SK-N-SH (cell line): Measurements from ENCODE around the gene MYORG. TPM values are rescaled to one million over a fixed set of nuclear protein-coding genes. Genes with fewer than 3 reads are reported as not detected.

Source experiments
- CTCF ChIA-PET: fragments of 300-600, 350-600 bp; formaldehyde crosslinking; extraction: SDS; loops from one replicate; lab custom pipeline; 2021; lab: Yijun Ruan, JAX
- POLR2A ChIA-PET: fragments of 350-600 bp; sonication (Branson Sonifier 250); formaldehyde crosslinking; extraction: SDS; loops from one replicate; lab custom pipeline; 2020; ENCODE audit warnings: antibody characterized with exemption, inconsistent platforms; lab: Yijun Ruan, JAX
- DNase-seq: peaks from one replicate; pipeline ENCODE4 v3.0.0; 2012
- H2AFZ ChIP-seq: fragments of 200-600 bp; sonication (generic); 2 replicates; pipeline ENCODE4 v1.8.1; 2016; ENCODE audit warnings: antibody characterized with exemption, mild to moderate bottlenecking, low read depth
- H3F3A ChIP-seq: fragments of 200-600 bp; sonication (generic); replicated peaks from 2 replicates; pipeline ENCODE3; 2016; ENCODE audit warnings: antibody characterized with exemption, mild to moderate bottlenecking; ENCODE audit not compliant: insufficient read depth
- H3K27ac ChIP-seq, 2 experiments: fragments of 200-500 bp in 1 of 2; fragments of 200-600 bp in 1 of 2; sonication (Bioruptor generic) in 1 of 2; sonication (generic), shearing (Covaris generic) in 1 of 2; 2 replicates each; pipeline versions ENCODE4 v1.5.1 to v1.6.1; 2014 to 2016; ENCODE audit warnings: low read depth in 2 of 2, inconsistent platforms in 1 of 2, low read length in 1 of 2, mild to moderate bottlenecking in 1 of 2, mixed read lengths in 1 of 2
- H3K27me3 ChIP-seq: fragments of 200-600 bp; sonication (generic), shearing (Covaris generic); 2 replicates; pipeline ENCODE4 v1.6.1; 2016; ENCODE audit warnings: mixed run types; ENCODE audit not compliant: insufficient read depth
- H3K36me3 ChIP-seq, 2 experiments: fragments of 200-500 bp in 1 of 2; fragments of 200-600 bp in 1 of 2; sonication (Bioruptor generic) in 1 of 2; sonication (generic) in 1 of 2; replicated peaks in 1 of 2; 2 replicates each; pipeline versions ENCODE3 to v1.5.1; 2014 to 2016; ENCODE audit warnings: low read length in 1 of 2, mild to moderate bottlenecking in 1 of 2; ENCODE audit not compliant: insufficient read depth in 2 of 2, control insufficient read depth in 1 of 2
- H3K4me1 ChIP-seq, 2 experiments: fragments of 200-500 bp in 1 of 2; fragments of 200-600 bp in 1 of 2; sonication (Bioruptor generic) in 1 of 2; sonication (generic), shearing (Covaris generic) in 1 of 2; 2 replicates each; pipeline versions ENCODE4 v1.5.1 to v1.6.1; 2014 to 2016; ENCODE audit warnings: low read depth in 1 of 2, low read length in 1 of 2, mixed run types in 1 of 2; ENCODE audit not compliant: insufficient read depth in 2 of 2, control insufficient read depth in 1 of 2
- H3K4me2 ChIP-seq: fragments of 200-600 bp; sonication (generic), shearing (Covaris generic); 2 replicates; pipeline ENCODE4 v1.6.1; 2017; ENCODE audit warnings: mixed run types
- H3K4me3 ChIP-seq, 2 experiments: fragments of 200-500 bp in 1 of 2; fragments of 200-600 bp in 1 of 2; sonication (Bioruptor generic) in 1 of 2; sonication (generic), shearing (Covaris generic) in 1 of 2; 2 replicates each; pipeline versions ENCODE4 v1.5.1 to v1.8.1; 2014 to 2016; ENCODE audit warnings: low read depth in 2 of 2, inconsistent platforms in 1 of 2, low read length in 1 of 2, mild to moderate bottlenecking in 1 of 2, mixed read lengths in 1 of 2, moderate library complexity in 1 of 2
- H3K79me2 ChIP-seq: fragments of 200-600 bp; sonication (generic); 2 replicates; pipeline ENCODE4 v1.8.1; 2017; ENCODE audit warnings: mild to moderate bottlenecking; ENCODE audit not compliant: insufficient read depth
- H3K9ac ChIP-seq: fragments of 200-600 bp; sonication (generic); 2 replicates; pipeline ENCODE4 v1.6.1; 2017; ENCODE audit warnings: mixed run types
- H3K9me2 ChIP-seq: fragments of 200-600 bp; sonication (generic); 2 replicates; pipeline ENCODE4 v1.6.1; 2017; ENCODE audit warnings: mixed run types
- H3K9me3 ChIP-seq: fragments of 200-600 bp; sonication (generic); 2 replicates; pipeline ENCODE4 v1.6.1; 2017; ENCODE audit warnings: mixed run types, mild to moderate bottlenecking, moderate library complexity
- H4K20me1 ChIP-seq: fragments of 200-600 bp; sonication (generic); 2 replicates; pipeline ENCODE4 v1.6.1; 2017; ENCODE audit warnings: mild to moderate bottlenecking, mixed run types; ENCODE audit not compliant: insufficient read depth
- CHD2 ChIP-seq: fragments of 150-350 bp; IDR thresholded peaks from 2 replicates; pipeline ENCODE4 v1.6.1; 2018; ENCODE audit warnings: low read length; ENCODE audit not compliant: partially characterized antibody
- EZH2phosphoT487 ChIP-seq: fragments of 200-600 bp; sonication (generic); IDR thresholded peaks from 2 replicates; pipeline ENCODE4 v1.6.1; 2017; ENCODE audit warnings: low read depth, mixed run types, mild to moderate bottlenecking, antibody characterized with exemption, moderate library complexity, borderline replicate concordance
- FOSL2 ChIP-seq: IDR thresholded peaks from 2 replicates; pipeline ENCODE4 v1.4.0; 2012; ENCODE audit warnings: low read depth, mild to moderate bottlenecking, moderate library complexity, borderline replicate concordance
- FOXJ3 ChIP-seq: sonication (generic); formaldehyde crosslinking; IDR thresholded peaks from 2 replicates; pipeline ENCODE4 v1.5.1; 2020; ENCODE audit warnings: mild to moderate bottlenecking, missing genetic modification reagents
- FOXM1 ChIP-seq: IDR thresholded peaks from 2 replicates; pipeline ENCODE4 v1.4.0; 2012; ENCODE audit warnings: low read depth, mild to moderate bottlenecking
- JUND ChIP-seq: IDR thresholded peaks from 2 replicates; pipeline ENCODE4 v1.4.0; 2012
- MAX ChIP-seq: IDR thresholded peaks from 2 replicates; pipeline ENCODE4 v1.4.0; 2012; ENCODE audit warnings: low read depth
- MEF2A ChIP-seq: IDR thresholded peaks from 2 replicates; pipeline ENCODE4 v1.4.0; 2012; ENCODE audit warnings: low read depth, borderline replicate concordance
- NFIC ChIP-seq: IDR thresholded peaks from 2 replicates; pipeline ENCODE4 v1.4.0; 2012; ENCODE audit warnings: borderline replicate concordance
- POLR2AphosphoS5 ChIP-seq: IDR thresholded peaks from 2 replicates; pipeline ENCODE4 v1.6.1; 2012; ENCODE audit warnings: low read depth, low read length
- RAD21 ChIP-seq: IDR thresholded peaks from 2 replicates; pipeline ENCODE4 v1.6.1; 2012; ENCODE audit warnings: mild to moderate bottlenecking, low read length
- RCOR1 ChIP-seq: fragments of 150-350 bp; IDR thresholded peaks from 2 replicates; pipeline ENCODE4 v1.6.1; 2017; ENCODE audit warnings: antibody characterized with exemption, low read length
- RFX5 ChIP-seq: IDR thresholded peaks from 2 replicates; pipeline ENCODE4 v1.6.1; 2012; ENCODE audit warnings: mild to moderate bottlenecking, improper control_type of control experiment, low read length
- RXRA ChIP-seq: IDR thresholded peaks from 2 replicates; pipeline ENCODE4 v1.4.0; 2012; ENCODE audit warnings: low read depth, mild to moderate bottlenecking, borderline replicate concordance
- SIN3A ChIP-seq: IDR thresholded peaks from 2 replicates; pipeline ENCODE4 v1.6.1; 2012; ENCODE audit warnings: low read depth, mild to moderate bottlenecking, low read length, moderate library complexity, borderline replicate concordance
- SMC3 ChIP-seq: IDR thresholded peaks from 2 replicates; pipeline ENCODE4 v1.6.1; 2012; ENCODE audit warnings: low read depth, low read length, improper control_type of control experiment
- TCF12 ChIP-seq: IDR thresholded peaks from 2 replicates; pipeline ENCODE4 v1.4.0; 2012
- TEAD4 ChIP-seq: IDR thresholded peaks from 2 replicates; pipeline ENCODE4 v1.4.0; 2012; ENCODE audit warnings: mild to moderate bottlenecking, borderline replicate concordance; ENCODE audit not compliant: insufficient read depth
- USF2 ChIP-seq: fragments of 150-350 bp; IDR thresholded peaks from 2 replicates; pipeline ENCODE4 v1.6.1; 2017; ENCODE audit warnings: antibody characterized with exemption, low read length, low read depth, borderline replicate concordance
- WGBS: methylation state at CpG from one replicate; pipeline ENCODE4 v1.1.6; 2017; ENCODE audit warnings: low lambda C conversion rate; 5-methylcytosine and 5-hydroxymethylcytosine counted together
- polyA plus RNA-seq, 3 experiments: library from polyadenylated mRNA; depleted of rRNA; stranded (reverse); fragments of >200 nt; gene quantifications; 2 replicates each; pipeline ENCODE4 v1.2.3, GENCODE V29; 2012
- TF ChIP-seq, protein P1 (sequence below): IDR thresholded peaks from 2 replicates; pipeline ENCODE4; 2012

The MYORG gene
- polyA plus RNA-seq, 1 of the 3 experiments (the other 2 are of a cell fraction): 1.1 TPM

GRCh38 chr9:34375901-34376595, 650 bp downstream of the MYORG start (continued):
- TF ChIP-seq MAX (peak; percentile 40; the same call in 1 of the 2 replicates), NFIC (no peak), SIN3A (no peak; the same call in 1 of the 2 replicates)

- Histone ChIP-seq H2AFZ (no peak overlapping the region), H3K36me3 (peaks cover 0 to 3% of the 10 kb centered on the region in 2 experiments), H4K20me1 (no peaks in the 10 kb centered on the region), H3K9me3 (no peaks in the 10 kb centered on the region), H3K79me2 (no peaks in the 10 kb centered on the region), H3K4me1 (peaks cover 2 to 33% of the 10 kb centered on the region in 2 experiments; a peak in 2 of 4 replicates), H3K4me3 (no peak overlapping the region; a peak in 1 of 4 replicates), H3K27ac (peak overlapping the region in 1 of 2 experiments; percentile 28; a peak in 1 of 4 replicates), H3K9me2 (no peaks in the 10 kb centered on the region), H3K9ac (no peak overlapping the region), H3K27me3 (no peaks in the 10 kb centered on the region), H3F3A (peaks cover 4% of the 10 kb centered on the region), H3K4me2 (no peak overlapping the region)
- CTCF ChIA-PET: interaction anchor here (0.6 to 8.0 kb wide), 9 partner anchors 10 to 173 kb away, joined by 3 to 149 read pairs (median 4); no protein-coding TSS in a partner anchor
- DNase-seq: no peak
- WGBS: 70% methylated on average over 4 of the region's 5 CpGs
- no peak for TF ChIP-seq FOXM1
- TF ChIP-seq FOSL2: no peak
- TF ChIP-seq RCOR1: no peak
- no peak for TF ChIP-seq TEAD4
- no peak for TF ChIP-seq MEF2A
- TF ChIP-seq POLR2AphosphoS5: no peak
- TF ChIP-seq RXRA: no peak
- TF ChIP-seq CHD2: no peak
- TF ChIP-seq SIN3A: no peak
- no peak for TF ChIP-seq RFX5
- TF ChIP-seq EZH2phosphoT487: no peak
- no peak for TF ChIP-seq SMC3
- TF ChIP-seq, protein P1, sequence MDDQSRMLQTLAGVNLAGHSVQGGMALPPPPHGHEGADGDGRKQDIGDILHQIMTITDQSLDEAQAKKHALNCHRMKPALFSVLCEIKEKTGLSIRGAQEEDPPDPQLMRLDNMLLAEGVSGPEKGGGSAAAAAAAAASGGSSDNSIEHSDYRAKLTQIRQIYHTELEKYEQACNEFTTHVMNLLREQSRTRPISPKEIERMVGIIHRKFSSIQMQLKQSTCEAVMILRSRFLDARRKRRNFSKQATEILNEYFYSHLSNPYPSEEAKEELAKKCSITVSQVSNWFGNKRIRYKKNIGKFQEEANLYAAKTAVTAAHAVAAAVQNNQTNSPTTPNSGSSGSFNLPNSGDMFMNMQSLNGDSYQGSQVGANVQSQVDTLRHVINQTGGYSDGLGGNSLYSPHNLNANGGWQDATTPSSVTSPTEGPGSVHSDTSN: no peak
- TF ChIP-seq TCF12: no peak
- TF ChIP-seq USF2: no peak
- no peak for TF ChIP-seq JUND
- no peak for TF ChIP-seq RAD21
- no peak for TF ChIP-seq FOXJ3 (CRISPR knock-in tag)
- POLR2A ChIA-PET: no interaction called here
Observed at GRCh38 chr9:34374905-34375552, 1.7 kb downstream of the MYORG start.
